CD14-positive monocyte (primary cell): Measurements from ENCODE around the gene NEGR1. TPM values are rescaled to one million over a fixed set of nuclear protein-coding genes. Genes with fewer than 3 reads are reported as not detected.

Source experiments
- DNase-seq, 3 donors: peaks; one replicate each; pipeline ENCODE4 v3.0.0-alpha.2; 2011 to 2022
- H2AFZ ChIP-seq: 2 replicates; pipeline ENCODE4 v1.6.0; 2012; ENCODE audit warnings: mild to moderate bottlenecking, low read depth, low read length, inconsistent platforms; ENCODE audit not compliant: insufficient read depth, poor library complexity, severe bottlenecking
- H3K27ac ChIP-seq, 2 donors: 1 replicate in 1 of 2; 2 replicates in 1 of 2; pipeline ENCODE4 v1.5.1; 2012 to 2013; ENCODE audit warnings: low read length in 2 of 2, control low read depth in 1 of 2, inconsistent platforms in 1 of 2, low read depth in 1 of 2, mild to moderate bottlenecking in 1 of 2
- H3K27me3 ChIP-seq, 2 donors: one replicate each; pipeline versions ENCODE4 v1.6.0 to v1.6.1; 2011 to 2013; ENCODE audit warnings: low read length in 2 of 2; ENCODE audit not compliant: control insufficient read depth in 2 of 2, insufficient read depth in 2 of 2
- H3K36me3 ChIP-seq, 2 donors: replicated peaks in 1 of 2; 1 replicate in 1 of 2; 2 replicates in 1 of 2; pipeline versions ENCODE4 v1.5.1 to v1.6.1; 2012 to 2013; ENCODE audit warnings: low read length in 2 of 2, control low read depth in 1 of 2, inconsistent platforms in 1 of 2, mild to moderate bottlenecking in 1 of 2; ENCODE audit not compliant: insufficient read depth in 2 of 2, control insufficient read depth in 1 of 2
- H3K4me1 ChIP-seq, 2 donors: 1 replicate in 1 of 2; 2 replicates in 1 of 2; pipeline versions ENCODE4 v1.5.1 to v1.6.1; 2012 to 2013; ENCODE audit warnings: low read length in 2 of 2, control low read depth in 1 of 2, inconsistent platforms in 1 of 2, mild to moderate bottlenecking in 1 of 2, moderate library complexity in 1 of 2; ENCODE audit not compliant: insufficient read depth in 2 of 2, control insufficient read depth in 1 of 2
- H3K4me2 ChIP-seq: replicated peaks from 2 replicates; pipeline ENCODE3; 2012; ENCODE audit warnings: low read length, moderate library complexity, mild to moderate bottlenecking; ENCODE audit not compliant: poor library complexity, severe bottlenecking; ENCODE audit errors: extremely low read depth
- H3K4me3 ChIP-seq, 3 experiments: fragments of 200-600 bp in 1 of 3; sonication (generic) in 1 of 3; replicated peaks in 1 of 3; 1 replicate in 2 of 3; 2 replicates in 1 of 3; pipeline ENCODE4 v1.5.1; 2011 to 2013; ENCODE audit warnings: low read length in 3 of 3, mild to moderate bottlenecking in 3 of 3, control low read depth in 2 of 3, low read depth in 2 of 3, inconsistent platforms in 1 of 3, moderate library complexity in 1 of 3
- H3K79me2 ChIP-seq: 2 replicates; pipeline ENCODE4 v1.6.0; 2012; ENCODE audit warnings: mild to moderate bottlenecking, control low read depth, inconsistent platforms, low read length, moderate library complexity; ENCODE audit not compliant: insufficient read depth
- H3K9ac ChIP-seq: 2 replicates; pipeline ENCODE4 v1.6.0; 2017; ENCODE audit warnings: low read length, mild to moderate bottlenecking; ENCODE audit not compliant: insufficient read depth, poor library complexity, severe bottlenecking
- H3K9me3 ChIP-seq, 2 donors: replicated peaks in 1 of 2; 1 replicate in 1 of 2; 2 replicates in 1 of 2; pipeline versions ENCODE4 v1.5.1 to v1.6.1; 2012 to 2013; ENCODE audit warnings: low read length in 2 of 2, control low read depth in 1 of 2; ENCODE audit not compliant: control insufficient read depth in 1 of 2, insufficient read depth in 1 of 2
- H4K20me1 ChIP-seq: 2 replicates; pipeline ENCODE4 v1.6.0; 2012; ENCODE audit warnings: mild to moderate bottlenecking, low read length, control low read depth, moderate library complexity; ENCODE audit not compliant: insufficient read depth
- H3K27ac Mint-ChIP-seq, 7 donors: one replicate each; pipeline ENCODE4 v1.8.0; 2020; ENCODE audit warnings: mild to moderate bottlenecking in 7 of 7, mixed read lengths in 7 of 7, moderate library complexity in 6 of 7, inconsistent platforms in 2 of 7
- H3K27me3 Mint-ChIP-seq, 3 donors: one replicate each; pipeline ENCODE4 v1.8.0; 2021 to 2022; ENCODE audit warnings: low read depth in 3 of 3, mild to moderate bottlenecking in 3 of 3, mixed read lengths in 3 of 3, moderate library complexity in 3 of 3, inconsistent platforms in 1 of 3
- H3K36me3 Mint-ChIP-seq, 2 donors: one replicate each; pipeline ENCODE4 v1.8.0; 2020; ENCODE audit warnings: mixed read lengths in 2 of 2, inconsistent platforms in 1 of 2, mild to moderate bottlenecking in 1 of 2
- H3K4me1 Mint-ChIP-seq: one replicate; pipeline ENCODE4 v1.8.0; 2020; ENCODE audit warnings: mild to moderate bottlenecking, mixed read lengths
- H3K4me3 Mint-ChIP-seq, 2 donors: one replicate each; pipeline ENCODE4 v1.8.0; 2020; ENCODE audit warnings: mild to moderate bottlenecking in 2 of 2, mixed read lengths in 2 of 2, moderate library complexity in 1 of 2
- H3K9me3 Mint-ChIP-seq, 7 donors: one replicate each; pipeline ENCODE4 v1.8.0; 2020 to 2022; ENCODE audit warnings: mixed read lengths in 7 of 7, mild to moderate bottlenecking in 6 of 7, moderate library complexity in 6 of 7, inconsistent platforms in 2 of 7
- CTCF ChIP-seq: fragments of 200-600 bp; IDR thresholded peaks from one replicate; pipeline ENCODE4 v1.8.0; 2022; ENCODE audit warnings: antibody characterized with exemption, mild to moderate bottlenecking
- WGBS: methylation state at CpG from one replicate; pipeline ENCODE4 v1.1.5; 2013; ENCODE audit warnings: missing lambda C conversion rate; ENCODE audit not compliant: insufficient coverage; 5-methylcytosine and 5-hydroxymethylcytosine counted together
- intact Hi-C, 2 donors: fragments of 100-400 bp; cut with micrococcal nuclease; formaldehyde crosslinking; loops; one replicate each; pipeline versions ENCODE4 v1.15.0 to v1.15.1; 2023
- polyA plus RNA-seq, 3 donors: library from polyadenylated mRNA; depleted of rRNA in 1 of 3; unstranded in 2 of 3; stranded (reverse) in 1 of 3; fragments of 300-500 nt in 2 of 3; fragments of >200 nt in 1 of 3; fragmentation: Illumina TruSeq in 2 of 3; gene quantifications; 1 replicate in 2 of 3; 2 replicates in 1 of 3; pipeline ENCODE4 v1.2.3, GENCODE V29; 2012 to 2021

Gene NEGR1
- polyA plus RNA-seq, 3 donors, result 0.03 to 0.15 (median 0.13) TPM

GRCh38 chr1:71589005-71589404 lies 693.3 kb downstream of the NEGR1 start:
- H3K27me3 ChIP-seq, result no peaks in the 10 kb centered on the region
- H3K4me1 ChIP-seq, result peaks cover 2 to 5% of the 10 kb centered on the region in 2 donors
- 88% methylated on average over 1 of the region's 2 CpGs for WGBS
- intact Hi-C loops, result no loop called here
- H3K27ac ChIP-seq, result no peak overlapping the region
- Mint-ChIP-seq H3K36me3 (no peaks in the 10 kb centered on the region), H3K9me3 (peaks cover 0 to 4% (median 0%) of the 10 kb centered on the region in 7 donors), H3K27me3 (no peaks in the 10 kb centered on the region), H3K4me1 (peaks cover 6% of the 10 kb centered on the region), H3K4me3 (no peak overlapping the region), H3K27ac (no peak overlapping the region)
- no peak overlapping the region for H3K4me2 ChIP-seq
- no peaks in the 10 kb centered on the region for H3K9me3 ChIP-seq
- no peak overlapping the region for H2AFZ ChIP-seq
- H4K20me1 ChIP-seq, result no peaks in the 10 kb centered on the region
- no peak overlapping the region for H3K9ac ChIP-seq
- H3K4me3 ChIP-seq, result no peak overlapping the region
- no peaks in the 10 kb centered on the region for H3K79me2 ChIP-seq
- no peak for DNase-seq
- H3K36me3 ChIP-seq, result no peaks in the 10 kb centered on the region
- TF ChIP-seq CTCF, result no peak

GRCh38 chr1:71587961-71588360 lies 694.4 kb downstream of the NEGR1 start:
- no peaks in the 10 kb centered on the region for H3K36me3 Mint-ChIP-seq
- WGBS, result no CpG with 5 or more reads among the region's 3 CpGs
- no peaks in the 10 kb centered on the region for H3K36me3 ChIP-seq
- intact Hi-C loops, result no loop called here
- H4K20me1 ChIP-seq, result no peaks in the 10 kb centered on the region
- no peak for TF ChIP-seq CTCF
- no peaks in the 10 kb centered on the region for H3K79me2 ChIP-seq
- no peak overlapping the region for H3K4me3 Mint-ChIP-seq
- no peaks in the 10 kb centered on the region for H3K9me3 ChIP-seq
- no peak overlapping the region for H3K27ac Mint-ChIP-seq
- peaks cover 13 to 14% of the 10 kb centered on the region in 2 donors for H3K4me1 ChIP-seq
- H3K27ac ChIP-seq, result no peak overlapping the region
- no peaks in the 10 kb centered on the region for H3K27me3 ChIP-seq
- H3K4me2 ChIP-seq, result no peak overlapping the region
- peaks cover 17% of the 10 kb centered on the region for H3K4me1 Mint-ChIP-seq
- DNase-seq, result no peak
- peaks cover 0 to 4% (median 0%) of the 10 kb centered on the region in 7 donors for H3K9me3 Mint-ChIP-seq
- no peak overlapping the region for H2AFZ ChIP-seq
- H3K27me3 Mint-ChIP-seq, result no peaks in the 10 kb centered on the region
- H3K4me3 ChIP-seq, result no peak overlapping the region
- no peak overlapping the region for H3K9ac ChIP-seq
